CD4-positive, CD25-positive, alpha-beta regulatory T cell (primary cell): Measurements from ENCODE around the gene SGF29. TPM values are rescaled to one million over a fixed set of nuclear protein-coding genes. Genes with fewer than 3 reads are reported as not detected.
"Not testable (repeated sequence)": the region's sequence is repeated elsewhere in the genome, so short reads cannot be mapped to it uniquely, and the experiment has no call there.

Source experiments
- ATAC-seq, 2 donors: fragments of 150-1000 bp; cut with Tn5 transposase; one replicate each; pipeline ENCODE4 v1.10.0; 2021; ENCODE audit warnings: low read depth in 2 of 2, moderate number of reproducible peaks in 2 of 2, moderate library complexity in 1 of 2
- DNase-seq, 3 donors: peaks; one replicate each; pipeline versions ENCODE4 v3.0.0 to v3.0.0-alpha.2; 2012 to 2022; ENCODE audit warnings: mixed read lengths in 1 of 3
- H3K27ac ChIP-seq: one replicate; pipeline ENCODE4 v1.7.0; 2013; ENCODE audit warnings: mild to moderate bottlenecking, low read length; ENCODE audit not compliant: insufficient read depth, poor library complexity, severe bottlenecking
- H3K27me3 ChIP-seq: one replicate; pipeline ENCODE4 v1.7.0; 2013; ENCODE audit warnings: low read length; ENCODE audit not compliant: control insufficient read depth, insufficient read depth
- H3K36me3 ChIP-seq: one replicate; pipeline ENCODE4 v1.7.0; 2013; ENCODE audit warnings: mild to moderate bottlenecking, low read length, moderate library complexity; ENCODE audit not compliant: control insufficient read depth, insufficient read depth
- H3K4me1 ChIP-seq: 2 replicates; pipeline ENCODE4 v1.7.0; 2013; ENCODE audit warnings: mild to moderate bottlenecking, low read length; ENCODE audit not compliant: insufficient read depth, control insufficient read depth, poor library complexity, severe bottlenecking
- H3K4me3 ChIP-seq: one replicate; pipeline ENCODE4 v1.7.0; 2013; ENCODE audit warnings: low read depth, mild to moderate bottlenecking, low read length, moderate library complexity
- H3K9me3 ChIP-seq, 2 experiments: 1 replicate in 1 of 2; 2 replicates in 1 of 2; pipeline ENCODE4 v1.7.0; 2013; ENCODE audit warnings: low read length in 2 of 2, mild to moderate bottlenecking in 1 of 2, moderate library complexity in 1 of 2; ENCODE audit not compliant: control insufficient read depth in 2 of 2
- H3K27ac Mint-ChIP-seq, 3 donors: one replicate each; pipeline ENCODE4 v1.8.0; 2020 to 2022; ENCODE audit warnings: mild to moderate bottlenecking in 3 of 3, mixed read lengths in 3 of 3, moderate library complexity in 2 of 3
- H3K27me3 Mint-ChIP-seq: one replicate; pipeline ENCODE4 v1.8.0; 2022; ENCODE audit warnings: mild to moderate bottlenecking, mixed read lengths
- H3K36me3 Mint-ChIP-seq: one replicate; pipeline ENCODE4 v1.8.0; 2020; ENCODE audit warnings: mixed read lengths
- H3K4me1 Mint-ChIP-seq, 4 donors: one replicate each; pipeline ENCODE4 v1.8.0; 2020 to 2022; ENCODE audit warnings: mixed read lengths in 4 of 4, mild to moderate bottlenecking in 1 of 4
- H3K4me3 Mint-ChIP-seq, 4 donors: one replicate each; pipeline ENCODE4 v1.8.0; 2020 to 2022; ENCODE audit warnings: mild to moderate bottlenecking in 4 of 4, mixed read lengths in 4 of 4, moderate library complexity in 3 of 4
- H3K9me3 Mint-ChIP-seq, 7 donors: one replicate each; pipeline ENCODE4 v1.8.0; 2020 to 2022; ENCODE audit warnings: mixed read lengths in 7 of 7, mild to moderate bottlenecking in 3 of 7, moderate library complexity in 2 of 7
- polyA plus RNA-seq, 4 donors: library from polyadenylated mRNA; unstranded; fragments of 300-500 nt; fragmentation: Illumina TruSeq; gene quantifications; one replicate each; pipeline ENCODE4 v1.2.3, GENCODE V29; 2021
- total RNA-seq: library from RNA; stranded (reverse); gene quantifications from one replicate; pipeline ENCODE4 v1.2.3, GENCODE V29; 2022

The SGF29 gene
- total and polyA plus RNA-seq, 5 donors from 2014 or later: 43.4 to 97.5 (median 65.5) TPM

DNA sequence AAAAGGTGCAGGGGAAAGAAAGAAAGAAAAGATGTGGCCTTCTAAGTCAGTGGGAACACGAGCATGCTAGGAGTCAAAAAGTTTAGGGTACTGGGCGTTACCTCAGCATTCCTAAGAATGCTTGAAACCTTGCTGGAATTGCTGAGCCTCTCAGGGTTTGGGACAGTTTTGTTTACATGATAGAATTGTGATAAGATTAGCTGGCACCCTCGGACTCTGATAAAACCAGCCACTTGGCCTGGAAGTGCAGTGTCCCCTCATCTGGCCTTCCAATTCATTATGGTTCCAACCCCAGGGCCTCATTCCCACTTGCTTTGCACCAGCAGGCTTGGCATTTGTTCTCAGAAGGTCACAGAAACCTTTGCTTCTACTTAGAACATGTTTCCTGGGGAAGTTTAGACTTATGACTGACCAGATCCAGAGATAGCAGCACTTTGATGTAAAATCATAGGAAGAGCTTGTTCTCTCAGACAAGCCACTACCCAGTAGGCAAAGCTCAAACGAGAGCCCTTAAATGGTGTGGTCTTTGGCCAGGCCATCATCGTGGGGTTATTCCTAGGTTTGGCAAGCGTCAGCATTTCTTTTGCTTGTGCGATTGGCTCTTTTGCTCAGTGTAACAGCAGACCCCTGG lies 8.0 kb downstream of the SGF29 start:
- no peak for DNase-seq
- H3K4me1 ChIP-seq: peaks cover 4% of the 10 kb centered on the region
- H3K27me3 ChIP-seq: no peaks in the 10 kb centered on the region
- H3K36me3 ChIP-seq: peaks cover 19% of the 10 kb centered on the region
- Mint-ChIP-seq H3K27me3 (no peaks in the 10 kb centered on the region), H3K36me3 (peaks cover 43% of the 10 kb centered on the region), H3K9me3 (peaks cover 0 to 6% (median 3%) of the 10 kb centered on the region in 7 donors), H3K27ac (peak overlapping the region in 2 of 3 donors; percentile 32 to 51), H3K4me1 (peaks cover 5 to 62% (median 36%) of the 10 kb centered on the region in 4 donors), H3K4me3 (peak overlapping the region in 2 of 4 donors; percentile 9 to 59)
- H3K9me3 ChIP-seq: no peaks in the 10 kb centered on the region
- ATAC-seq: no peak
- H3K4me3 ChIP-seq: no peak overlapping the region
- H3K27ac ChIP-seq: no peak overlapping the region

GRCh38 chr16:28562199-28562598 lies 8.5 kb downstream of the SGF29 start:
- Mint-ChIP-seq H3K36me3 (peaks cover 45% of the 10 kb centered on the region), H3K4me3 (no peak overlapping the region), H3K9me3 (peaks cover 0 to 6% (median 3%) of the 10 kb centered on the region in 7 donors), H3K27ac (peak overlapping the region in 2 of 3 donors; percentile 8 to 32), H3K4me1 (peaks cover 5 to 57% (median 32%) of the 10 kb centered on the region in 4 donors), H3K27me3 (no peaks in the 10 kb centered on the region)
- no peak overlapping the region for H3K4me3 ChIP-seq
- DNase-seq: no peak
- H3K27me3 ChIP-seq: no peaks in the 10 kb centered on the region
- H3K4me1 ChIP-seq: peaks cover 4% of the 10 kb centered on the region
- no peak overlapping the region for H3K27ac ChIP-seq
- peaks cover 19% of the 10 kb centered on the region for H3K36me3 ChIP-seq
- peaks cover 2 to 3% of the 10 kb centered on the region in 2 experiments for H3K9me3 ChIP-seq
- no peak for ATAC-seq

DNA sequence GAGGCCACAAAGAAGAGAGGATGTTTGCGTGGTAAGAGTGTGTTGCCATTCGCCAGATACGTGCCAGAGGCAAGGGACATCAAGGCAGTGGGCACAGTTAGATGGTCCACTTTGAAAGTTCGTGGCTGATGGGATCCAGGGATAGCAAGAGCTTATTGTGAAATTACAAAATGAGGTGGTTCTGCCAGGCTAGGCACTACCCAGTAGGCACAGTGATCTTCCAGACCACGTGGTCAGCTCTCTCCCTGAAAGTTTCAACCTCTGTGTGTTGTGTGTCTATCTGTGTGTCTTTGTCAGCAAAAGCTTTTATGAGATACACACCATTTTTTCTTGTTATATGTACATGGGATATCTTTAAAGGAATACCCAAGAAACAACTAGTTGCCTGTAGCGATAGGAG lies 9.5 kb downstream of the SGF29 start:
- Mint-ChIP-seq H3K4me3 (no peak overlapping the region), H3K27ac (peak overlapping the region in 2 of 3 donors; percentile 12 to 60), H3K9me3 (peaks cover 0 to 10% (median 3%) of the 10 kb centered on the region in 7 donors), H3K36me3 (peaks cover 47% of the 10 kb centered on the region), H3K4me1 (peaks cover 5 to 58% (median 33%) of the 10 kb centered on the region in 4 donors), H3K27me3 (no peaks in the 10 kb centered on the region)
- Histone ChIP-seq H3K27me3 (no peaks in the 10 kb centered on the region), H3K9me3 (peaks cover 5% of the 10 kb centered on the region in 2 experiments), H3K36me3 (peaks cover 16% of the 10 kb centered on the region), H3K4me1 (peaks cover 4% of the 10 kb centered on the region), H3K27ac (no peak overlapping the region), H3K4me3 (no peak overlapping the region)
- ATAC-seq (no peak), DNase-seq (no peak)

- not testable (repeated sequence) for H3K9me3 ChIP-seq, ATAC-seq, H3K27me3 ChIP-seq, DNase-seq, H3K27me3 Mint-ChIP-seq, H3K4me3 ChIP-seq, H3K27ac ChIP-seq, H3K27ac Mint-ChIP-seq, H3K4me1 ChIP-seq, H3K4me3 Mint-ChIP-seq
- H3K36me3 ChIP-seq: peaks cover 11% of the 10 kb centered on the region
- Mint-ChIP-seq H3K36me3 (peaks cover 35% of the 10 kb centered on the region), H3K4me1 (peaks cover 5 to 53% (median 25%) of the 10 kb centered on the region in 4 donors), H3K9me3 (peaks cover 0 to 10% (median 3%) of the 10 kb centered on the region in 7 donors)
Observed at GRCh38 chr16:28566233-28566925, 12.7 kb downstream of the SGF29 start.

DNA sequence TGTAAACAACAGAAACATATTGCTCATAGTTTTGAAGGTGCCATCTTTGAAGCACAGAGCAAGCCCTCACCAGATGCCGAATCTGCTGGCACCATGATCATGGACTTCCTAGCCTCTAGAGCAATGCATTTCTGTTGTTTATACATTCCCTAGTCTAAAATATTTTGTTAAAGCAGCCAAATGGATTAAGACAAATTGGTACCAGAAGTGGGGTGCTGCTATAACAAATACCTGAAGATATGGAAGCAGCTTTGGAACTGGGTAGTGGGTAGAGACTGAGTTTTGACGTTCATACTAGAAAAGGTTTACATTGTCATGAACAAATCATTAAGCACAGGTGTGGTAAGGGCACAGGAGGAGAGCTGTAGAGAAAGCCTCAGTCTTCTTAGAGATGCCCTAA lies 13.6 kb downstream of the SGF29 start:
- no peaks in the 10 kb centered on the region for H3K4me1 ChIP-seq
- Mint-ChIP-seq H3K9me3 (peaks cover 0 to 10% (median 3%) of the 10 kb centered on the region in 7 donors), H3K27me3 (no peaks in the 10 kb centered on the region), H3K4me1 (peaks cover 5 to 48% (median 21%) of the 10 kb centered on the region in 4 donors), H3K27ac (peak overlapping the region in 2 of 3 donors; percentile 65 to 87), H3K36me3 (peaks cover 32% of the 10 kb centered on the region), H3K4me3 (no peak overlapping the region)
- peaks cover 5% of the 10 kb centered on the region in 2 experiments for H3K9me3 ChIP-seq
- DNase-seq: no peak
- no peaks in the 10 kb centered on the region for H3K27me3 ChIP-seq
- no peak overlapping the region for H3K27ac ChIP-seq
- H3K4me3 ChIP-seq: no peak overlapping the region
- peaks cover 11% of the 10 kb centered on the region for H3K36me3 ChIP-seq
- ATAC-seq: no peak

- Mint-ChIP-seq H3K4me1 (peaks cover 5 to 52% (median 18%) of the 10 kb centered on the region in 4 donors), H3K27ac (peak overlapping the region in 1 of 3 donors; percentile 5), H3K36me3 (peaks cover 25% of the 10 kb centered on the region), H3K27me3 (no peaks in the 10 kb centered on the region), H3K9me3 (peaks cover 0 to 10% (median 3%) of the 10 kb centered on the region in 7 donors), H3K4me3 (no peak overlapping the region)
- Histone ChIP-seq H3K27me3 (no peaks in the 10 kb centered on the region), H3K9me3 (peaks cover 5% of the 10 kb centered on the region in 2 experiments), H3K4me1 (no peaks in the 10 kb centered on the region), H3K4me3 (no peak overlapping the region), H3K36me3 (peaks cover 11% of the 10 kb centered on the region), H3K27ac (no peak overlapping the region)
- DNase-seq (no peak), ATAC-seq (no peak)
Observed at GRCh38 chr16:28569021-28569420, 15.3 kb downstream of the SGF29 start.

DNA sequence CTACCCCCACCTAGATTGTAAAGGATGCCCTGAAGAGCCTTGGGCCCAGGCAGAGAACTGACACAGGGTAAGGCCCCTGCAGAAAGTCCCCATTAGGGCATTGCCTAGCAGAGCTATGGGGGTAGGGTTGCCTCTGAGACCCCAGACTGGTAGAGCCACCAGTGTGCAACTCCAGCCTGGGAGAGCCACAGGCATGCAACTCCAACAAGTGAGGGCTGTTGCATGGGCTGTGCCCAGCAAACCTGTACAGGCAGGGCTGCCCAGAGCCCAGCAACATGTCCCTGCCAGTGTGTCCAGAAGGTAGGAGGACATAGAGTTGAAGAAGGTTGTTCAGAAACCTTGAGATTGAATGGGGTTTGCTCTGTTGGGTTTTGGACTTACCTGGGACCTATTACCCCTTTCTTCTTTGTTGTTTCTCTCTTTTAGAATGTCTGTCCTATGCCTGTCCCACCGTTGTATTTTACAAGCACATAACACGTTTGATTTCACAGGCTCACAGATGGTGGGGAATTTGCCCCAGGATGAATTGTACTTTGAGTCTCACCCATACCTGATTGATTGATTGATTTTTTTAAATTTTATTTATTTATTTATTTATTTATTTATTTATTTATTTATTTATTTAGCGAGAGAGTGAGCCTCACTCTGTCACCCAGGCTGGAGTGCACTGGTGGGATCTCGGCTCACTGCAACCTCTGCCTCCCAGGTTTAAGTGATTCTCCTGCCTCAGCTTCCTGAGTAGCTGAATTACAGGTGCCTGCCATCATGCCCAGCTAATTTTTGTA lies 16.4 kb downstream of the SGF29 start:
- H3K4me3 ChIP-seq: no peak overlapping the region
- peaks cover 0 to 10% (median 3%) of the 10 kb centered on the region in 7 donors for H3K9me3 Mint-ChIP-seq
- H3K27me3 Mint-ChIP-seq: no peaks in the 10 kb centered on the region
- no peaks in the 10 kb centered on the region for H3K4me1 ChIP-seq
- H3K36me3 ChIP-seq: peaks cover 7% of the 10 kb centered on the region
- H3K27ac Mint-ChIP-seq: peak overlapping the region in 1 of 3 donors; percentile 77
- H3K36me3 Mint-ChIP-seq: peaks cover 22% of the 10 kb centered on the region
- peak overlapping the region in 1 of 4 donors; percentile 31 for H3K4me3 Mint-ChIP-seq
- DNase-seq (no peak), ATAC-seq (no peak)
- no peaks in the 10 kb centered on the region for H3K27me3 ChIP-seq
- H3K9me3 ChIP-seq: peaks cover 5% of the 10 kb centered on the region in 2 experiments
- H3K27ac ChIP-seq: no peak overlapping the region
- H3K4me1 Mint-ChIP-seq: peaks cover 5 to 57% (median 22%) of the 10 kb centered on the region in 4 donors
